Hematopoietic multipotent progenitor cell (in vitro differentiated cells): ENCODE data around the gene THBD. TPM values are rescaled to one million over a fixed set of nuclear protein-coding genes. Genes with fewer than 3 reads are reported as not detected.

Experiments
- DNase-seq, 3 donors: peaks; one replicate each; pipeline ENCODE4 v3.0.0-alpha.2; 2011 to 2015; ENCODE audit warnings: low read depth in 2 of 3, low spot score in 2 of 3
- total RNA-seq: library from RNA; depleted of rRNA; stranded (reverse); fragments of >200 nt; gene quantifications from one replicate; pipeline ENCODE4 v1.2.3, GENCODE V29; 2012

Gene THBD
- total RNA-seq, result 1.3 TPM

- DNase-seq, result peak in 2 of 3 donors; percentile 49 to 51
Observed at GRCh38 chr20:23049201-23050075, at the start of gene THBD. TSS of gene THBD (minus strand) at chr20:23049672. CDS start at chr20:23049504, 168 bp downstream.

DNA sequence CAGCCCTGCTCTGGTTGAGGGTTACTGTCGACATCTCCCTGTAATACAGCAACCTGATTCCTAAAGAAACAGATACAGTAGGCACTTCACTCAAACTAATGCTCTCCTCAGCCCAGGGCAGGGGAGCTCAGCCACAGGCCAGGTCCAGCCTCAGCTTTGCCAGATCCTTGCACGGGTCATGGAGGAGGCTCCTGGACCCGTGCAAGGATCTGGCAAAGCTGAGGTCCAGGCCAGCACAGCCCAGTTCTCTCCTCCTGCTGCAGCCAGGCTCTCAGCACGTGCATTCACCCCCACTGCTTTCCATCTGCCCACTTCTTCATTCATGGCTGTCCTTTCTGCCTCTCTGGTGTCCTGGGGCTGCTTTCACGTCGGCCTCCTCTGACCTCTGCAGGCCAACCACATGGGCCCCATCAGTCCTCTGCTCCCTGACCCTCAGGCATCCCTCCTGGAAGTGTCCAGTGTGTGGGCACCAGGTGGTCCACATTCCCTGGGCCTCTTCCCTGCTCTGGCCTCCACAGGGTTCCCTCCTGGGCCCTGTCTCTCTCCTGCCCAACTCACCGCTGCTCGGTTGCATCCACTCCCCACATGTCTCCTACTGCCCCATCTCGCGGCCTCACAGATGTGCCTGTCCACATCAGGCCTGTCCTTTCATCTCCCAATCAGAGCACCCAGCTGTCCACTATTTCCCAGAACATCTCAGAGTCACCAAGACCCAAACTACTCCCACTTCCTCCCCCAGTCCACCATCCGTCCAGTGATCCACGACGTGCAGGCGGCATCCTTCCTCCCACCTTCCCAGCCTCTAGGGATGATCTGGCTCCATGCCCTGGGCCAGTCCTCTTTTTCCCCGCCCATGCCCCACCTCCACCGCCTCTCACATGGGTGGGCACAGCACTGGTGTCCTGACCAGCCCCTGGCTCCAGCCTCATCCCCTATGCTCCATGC is 48.4 kb upstream of the THBD start:
- DNase-seq, result no peak

DNA sequence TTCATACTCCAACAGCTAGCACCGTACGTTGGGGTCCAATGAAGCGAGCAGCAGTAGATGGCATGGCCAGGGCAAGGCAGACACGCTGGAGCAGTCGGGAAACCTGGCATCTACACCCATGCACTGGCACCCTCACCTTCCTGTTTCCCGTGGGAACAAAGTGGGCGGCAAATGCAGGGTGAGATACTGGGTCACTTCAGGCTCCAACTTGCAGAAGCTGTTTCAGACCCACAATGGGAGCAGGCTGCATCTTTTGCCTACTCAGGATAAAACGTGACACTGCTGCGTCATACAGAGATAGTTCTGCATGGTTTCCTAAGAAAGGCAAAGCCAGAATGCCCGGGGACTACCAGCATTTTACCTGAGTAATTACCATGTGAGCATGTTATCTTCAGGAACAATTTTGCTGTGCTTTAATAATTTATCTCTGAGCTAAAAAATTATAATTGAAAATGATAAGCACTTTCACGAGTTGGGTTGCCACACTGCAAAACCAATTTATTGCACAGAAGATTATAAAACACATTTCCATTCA is 47.6 kb upstream of the THBD start:
- no peak for DNase-seq

DNA sequence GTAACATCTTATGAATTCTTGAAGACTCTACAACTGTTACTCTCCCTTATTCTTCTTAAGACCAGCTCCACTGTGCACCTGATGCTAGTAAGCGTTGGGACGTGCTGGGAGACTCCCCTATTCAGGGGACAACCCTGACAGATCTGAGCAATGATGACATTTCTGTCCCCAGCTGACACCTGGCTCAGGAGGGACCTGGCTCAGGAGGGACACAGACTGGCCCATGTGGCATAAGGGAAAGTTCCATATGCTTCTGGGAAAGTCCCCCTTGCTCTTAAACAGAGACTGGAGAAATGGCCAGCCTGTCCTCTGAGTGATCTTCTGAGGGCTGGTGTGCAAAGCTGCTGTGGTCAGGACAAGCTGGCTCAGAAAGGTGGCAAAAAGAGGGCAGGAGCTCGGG is 46.6 kb upstream of the THBD start:
- DNase-seq, result no peak

- DNase-seq, result peak in 1 of 3 donors; percentile 24
Observed at GRCh38 chr20:23095499-23095898, 46.0 kb upstream of the THBD start.

DNA sequence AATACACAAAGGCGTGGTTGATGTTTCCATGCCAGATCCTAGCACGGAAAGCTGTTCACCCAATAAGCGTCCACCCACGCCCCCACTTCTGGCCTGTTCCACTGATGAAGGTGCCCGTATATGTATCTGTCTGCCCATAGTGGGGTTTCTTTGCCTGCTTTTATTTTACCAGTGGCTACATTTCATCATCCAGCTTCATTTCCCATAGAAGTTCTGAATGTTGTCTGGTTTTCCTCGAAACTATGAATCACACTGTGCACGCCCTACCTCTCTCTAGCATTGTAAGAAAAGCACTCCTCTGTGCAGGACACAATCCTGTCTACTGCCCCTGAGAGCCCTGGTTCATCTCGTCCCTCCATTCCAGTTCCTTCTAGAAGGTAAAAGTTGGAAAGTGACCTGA is 45.5 kb upstream of the THBD start:
- no peak for DNase-seq

DNA sequence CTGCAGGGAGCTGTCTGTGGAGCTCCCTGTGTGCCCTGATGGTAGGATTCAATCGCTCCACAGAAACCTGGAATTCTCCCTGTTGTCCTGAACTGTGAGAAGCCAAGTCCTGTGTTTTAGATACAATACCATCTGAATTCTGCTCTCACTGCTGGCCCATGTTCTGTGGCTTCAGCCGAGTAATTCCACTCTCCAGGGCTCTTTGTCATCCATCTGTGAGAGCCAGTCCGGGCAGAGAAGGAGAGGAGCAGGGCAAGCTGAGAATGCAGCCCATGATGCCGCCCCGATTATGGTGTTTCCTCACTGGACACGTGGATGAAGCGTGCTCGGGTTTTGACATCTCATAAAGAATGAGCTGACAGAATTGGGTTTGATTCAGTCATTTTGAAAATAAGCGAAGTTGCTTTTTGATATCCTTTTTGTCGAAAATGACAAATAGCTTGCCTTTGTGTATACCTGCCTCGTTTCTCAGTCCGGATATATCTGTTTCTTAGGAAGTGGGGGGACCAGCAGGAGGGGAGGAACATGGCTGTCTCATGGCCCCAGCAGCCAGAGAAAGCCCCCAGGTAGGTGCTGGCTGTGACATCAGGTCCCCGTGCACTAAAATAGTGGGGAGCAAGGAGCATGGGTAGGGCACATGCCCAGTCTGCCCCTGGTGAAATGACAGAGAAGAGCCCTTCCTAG is 44.9 kb upstream of the THBD start:
- no peak for DNase-seq

- DNase-seq, result no peak
Observed at GRCh38 chr20:23093613-23094012, 44.1 kb upstream of the THBD start.

GRCh38 chr20:23092861-23093495 is 43.5 kb upstream of the THBD start:
- DNase-seq, result no peak

GRCh38 chr20:23092384-23092756 is 42.9 kb upstream of the THBD start:
- DNase-seq, result no peak

GRCh38 chr20:23091721-23092383 is 42.4 kb upstream of the THBD start:
- no peak for DNase-seq

GRCh38 chr20:23090878-23091277 is 41.4 kb upstream of the THBD start:
- DNase-seq, result no peak

GRCh38 chr20:23090147-23090546 is 40.7 kb upstream of the THBD start:
- no peak for DNase-seq

GRCh38 chr20:23088866-23089265 is 39.4 kb upstream of the THBD start:
- DNase-seq, result no peak

- peak in 2 of 3 donors; percentile 19 to 39 for DNase-seq
Observed at GRCh38 chr20:23087587-23088251, 38.2 kb upstream of the THBD start.

DNA sequence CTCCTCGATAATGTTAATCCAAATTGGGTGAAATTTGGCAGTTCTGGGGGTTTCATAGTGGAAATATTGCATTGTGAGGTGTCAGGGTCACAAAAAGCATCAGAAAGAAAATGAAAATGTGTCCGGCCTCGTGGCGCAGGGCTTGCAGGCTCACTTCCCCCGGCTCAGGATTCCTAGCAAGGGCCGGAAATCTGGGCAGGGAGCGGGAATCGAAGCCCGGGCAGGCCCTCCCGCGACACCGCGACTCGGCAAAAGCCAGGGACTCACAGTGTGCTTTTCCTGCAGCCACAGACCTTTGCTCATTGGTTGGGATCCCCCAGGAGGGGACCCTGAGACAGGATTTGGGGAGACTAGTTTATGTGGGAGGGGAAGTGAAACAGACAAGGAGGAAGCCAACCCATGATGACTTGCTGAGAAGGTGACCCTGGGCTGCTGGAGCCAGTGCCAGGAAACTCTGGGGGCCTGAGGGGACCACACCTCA is 37.5 kb upstream of the THBD start:
- DNase-seq, result no peak

- DNase-seq, result peak in 2 of 3 donors; percentile 59 to 63
Observed at GRCh38 chr20:23086056-23086566, 36.6 kb upstream of the THBD start, which contains the start of gene CD93. TSS of gene CD93 (minus strand) at chr20:23086324. CDS start at chr20:23086192, 132 bp downstream.

DNA sequence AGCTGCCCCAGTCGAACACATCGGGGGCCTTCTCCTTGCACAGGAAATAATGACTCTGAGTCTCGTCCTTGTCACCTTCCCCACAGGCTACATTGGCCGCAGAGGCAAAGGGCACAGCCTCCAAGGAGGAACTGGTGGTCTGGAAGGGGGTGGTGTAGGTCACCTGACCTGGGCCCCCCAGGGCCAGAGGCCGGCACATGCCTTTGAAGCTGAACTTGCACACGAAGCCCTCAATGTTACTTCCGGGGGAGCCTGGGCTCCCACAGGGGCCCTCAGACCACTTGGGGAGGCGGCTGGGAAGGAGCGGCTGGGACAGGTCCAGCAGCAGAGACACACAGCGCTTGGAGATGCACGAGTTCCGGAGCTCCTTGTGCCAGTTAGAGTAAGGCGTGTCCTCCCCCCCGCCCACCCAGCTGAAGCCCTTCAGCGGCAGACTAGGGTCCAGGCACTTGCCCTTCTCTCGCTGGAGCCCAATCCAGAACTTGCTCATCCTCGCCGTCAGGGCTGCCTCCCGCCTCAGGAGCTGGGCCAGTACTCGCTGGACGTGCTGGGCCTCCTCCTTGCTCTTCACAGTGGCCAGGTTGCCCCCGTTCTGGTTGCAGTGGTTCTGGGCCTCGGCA is 36.1 kb upstream of the THBD start:
- no peak for DNase-seq
